Occipital lobe (tissue), 2 donors: ENCODE measurements around the gene DNAJC13. TPM values are rescaled to one million over a fixed set of nuclear protein-coding genes. Genes with fewer than 3 reads are reported as not detected.
"Not testable (repeated sequence)": the region's sequence is repeated elsewhere in the genome, so short reads cannot be mapped to it uniquely, and the experiment has no call there.

Source experiments
- DNase-seq: peaks from one replicate; lab custom pipeline; 2025; lab: John Stamatoyannopoulos, UW
- total RNA-seq: library from RNA; depleted of rRNA; stranded (reverse); fragments of >200 nt; gene quantifications from one replicate; pipeline ENCODE4 v1.2.3, GENCODE V29; 2014

DNAJC13 gene
- 80.2 TPM for total RNA-seq

- DNase-seq = peak; percentile 88
Observed at GRCh38 chr3:132416807-132417694, at the start of gene DNAJC13. DNAJC13 (plus strand) TSS chr3:132417502; CDS start chr3:132434551, 17,049 bp downstream.

DNA sequence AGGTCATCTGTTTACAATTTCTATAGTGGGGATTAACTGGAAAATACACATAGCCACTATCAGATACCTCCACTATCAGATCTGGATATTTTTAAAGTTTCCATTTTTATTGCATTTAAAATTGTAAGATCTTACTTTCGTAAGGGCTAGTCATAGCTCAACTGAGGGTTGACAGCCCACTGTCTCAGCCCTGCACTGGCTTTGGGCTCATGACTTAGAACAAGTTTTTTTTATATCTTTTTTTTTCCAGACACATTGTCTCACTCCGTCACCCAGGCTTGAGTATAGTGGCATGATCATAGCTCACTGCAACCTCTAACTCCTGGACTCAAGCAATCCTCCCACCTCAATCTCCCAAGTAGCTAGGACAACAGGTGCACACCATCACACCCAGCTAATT lies 48.8 kb upstream of the DNAJC13 start:
- no peak for DNase-seq

- no peak for DNase-seq
Observed at GRCh38 chr3:132368962-132369361, 48.3 kb upstream of the DNAJC13 start.

DNA sequence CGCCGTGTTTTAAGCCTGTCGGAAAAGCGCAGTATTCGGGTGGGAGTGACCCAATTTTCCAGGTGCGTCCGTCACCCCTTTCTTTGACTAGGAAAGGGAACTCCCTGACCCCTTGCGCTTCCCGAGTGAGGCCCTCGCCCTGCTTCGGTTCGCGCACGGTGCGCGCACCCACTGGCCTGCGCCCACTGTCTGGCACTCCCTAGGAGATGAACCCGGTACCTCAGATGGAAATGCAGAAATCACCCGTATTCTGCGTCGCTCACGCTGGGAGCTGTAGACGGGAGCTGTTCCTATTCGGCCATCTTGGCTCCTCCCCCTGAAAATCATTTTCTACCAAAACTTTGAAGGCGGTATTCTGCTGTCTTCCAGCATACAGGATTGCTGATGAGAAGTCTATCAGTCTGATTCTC lies 40.4 kb upstream of the DNAJC13 start:
- not testable (repeated sequence) for DNase-seq

GRCh38 chr3:132378048-132378762 lies 39.1 kb upstream of the DNAJC13 start:
- DNase-seq = no peak

- DNase-seq = no peak
Observed at GRCh38 chr3:132378846-132379245, 38.5 kb upstream of the DNAJC13 start.

DNA sequence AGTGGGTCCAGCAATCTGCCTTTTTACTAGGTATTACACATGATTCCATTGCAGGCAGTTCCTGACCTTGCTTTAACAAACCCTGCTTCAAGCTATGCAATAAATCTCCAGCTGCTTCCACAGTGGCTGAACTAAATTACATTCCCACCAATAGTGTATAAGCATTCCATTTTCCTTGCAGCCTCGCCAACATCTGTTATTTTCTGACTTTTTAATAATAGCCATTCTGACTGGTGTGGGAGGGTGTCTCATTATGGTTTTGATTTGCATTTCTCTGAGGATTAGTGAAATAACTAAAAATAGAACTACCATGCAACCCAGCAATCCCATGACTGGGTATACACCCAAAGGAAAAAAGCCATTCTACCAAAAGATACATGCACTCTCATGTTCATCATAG lies 36.4 kb upstream of the DNAJC13 start:
- no peak for DNase-seq

DNA sequence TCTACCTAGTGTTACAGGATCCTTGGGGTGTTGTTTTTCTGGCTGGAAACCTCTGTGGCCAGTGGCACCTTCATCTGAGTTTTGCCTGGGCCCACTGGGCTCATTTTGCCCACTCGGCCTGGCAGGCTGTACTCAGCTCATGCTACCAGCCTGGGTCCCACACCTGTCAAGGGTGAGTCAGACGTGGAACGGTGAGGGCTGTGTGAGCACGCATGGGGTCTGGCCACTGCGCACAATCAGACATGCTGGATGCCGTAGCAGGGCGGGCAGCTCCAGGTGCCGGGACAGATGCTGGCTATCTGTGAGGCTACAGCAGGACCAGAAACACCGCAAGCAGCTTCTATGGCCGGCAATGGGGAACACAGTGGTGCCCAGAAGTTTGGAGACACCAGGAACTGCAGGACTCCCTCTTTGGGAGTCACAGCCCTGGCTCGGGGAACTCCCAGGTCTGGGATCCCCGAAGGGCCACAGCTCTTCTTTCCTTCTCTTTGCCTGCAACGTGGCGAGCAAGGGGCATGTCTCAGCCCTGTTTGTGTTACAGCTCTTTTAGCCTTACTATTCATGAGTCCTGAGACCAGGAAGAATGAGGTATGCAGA lies 35.9 kb upstream of the DNAJC13 start:
- no peak for DNase-seq

- no peak for DNase-seq
Observed at GRCh38 chr3:132382267-132382666, 35.0 kb upstream of the DNAJC13 start.

- DNase-seq = no peak
Observed at GRCh38 chr3:132382688-132383194, 34.6 kb upstream of the DNAJC13 start.

DNA sequence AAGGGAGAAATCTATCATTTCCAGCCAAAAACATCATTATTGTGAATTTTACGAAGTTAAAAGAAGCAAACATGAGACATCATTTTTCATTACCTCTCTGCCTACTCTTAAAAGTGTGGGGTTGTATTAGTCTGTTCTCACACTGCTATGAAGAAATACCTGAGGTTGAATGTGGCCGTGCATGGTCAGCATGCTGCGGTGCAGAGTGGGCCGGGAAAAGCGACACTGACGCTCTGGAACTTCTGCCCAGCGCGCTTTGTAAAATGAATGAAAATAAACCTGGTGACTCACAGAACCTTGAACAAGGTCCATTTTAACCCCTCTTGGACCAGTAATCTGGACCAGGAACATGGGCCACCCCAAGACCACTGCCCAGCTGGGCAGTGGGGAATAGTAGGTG lies 31.0 kb upstream of the DNAJC13 start:
- no peak for DNase-seq

DNA sequence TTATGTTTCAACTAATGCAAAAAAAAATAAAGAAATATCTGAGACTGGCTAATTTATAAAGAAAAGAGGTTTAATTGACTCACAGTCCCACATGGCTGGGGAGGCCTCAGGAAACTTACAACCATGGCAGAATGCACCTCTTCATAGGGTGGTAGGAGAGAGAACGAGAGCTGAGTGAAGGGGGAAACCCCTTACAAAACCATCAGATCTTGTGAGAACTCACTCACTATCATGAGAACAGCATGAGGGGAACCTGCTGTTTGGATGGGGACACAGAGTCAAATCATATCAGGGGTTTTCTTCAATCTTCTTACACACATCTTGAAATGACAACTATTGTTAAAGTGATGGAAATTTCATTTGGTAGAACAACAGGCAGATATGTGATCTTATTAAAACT lies 24.6 kb upstream of the DNAJC13 start:
- not testable (repeated sequence) for DNase-seq

DNA sequence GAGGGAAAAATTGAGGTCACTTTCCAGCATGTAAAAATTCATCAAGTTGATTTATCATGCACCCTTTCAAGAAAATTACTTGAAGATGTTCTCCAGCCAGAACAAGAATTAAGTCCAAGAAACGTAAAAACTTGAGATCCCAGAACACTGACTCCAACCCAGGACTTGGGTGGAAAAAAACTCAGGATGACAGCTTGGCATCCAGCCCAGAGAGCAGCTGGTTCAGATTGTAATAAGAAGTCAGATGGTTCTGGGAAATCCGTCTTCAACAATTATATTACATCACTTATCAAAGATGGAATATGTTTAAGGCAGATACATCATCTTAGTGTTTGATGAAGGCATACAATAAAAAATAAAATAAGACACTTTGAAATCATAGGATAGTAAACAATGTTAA lies 23.0 kb upstream of the DNAJC13 start:
- no peak for DNase-seq

DNA sequence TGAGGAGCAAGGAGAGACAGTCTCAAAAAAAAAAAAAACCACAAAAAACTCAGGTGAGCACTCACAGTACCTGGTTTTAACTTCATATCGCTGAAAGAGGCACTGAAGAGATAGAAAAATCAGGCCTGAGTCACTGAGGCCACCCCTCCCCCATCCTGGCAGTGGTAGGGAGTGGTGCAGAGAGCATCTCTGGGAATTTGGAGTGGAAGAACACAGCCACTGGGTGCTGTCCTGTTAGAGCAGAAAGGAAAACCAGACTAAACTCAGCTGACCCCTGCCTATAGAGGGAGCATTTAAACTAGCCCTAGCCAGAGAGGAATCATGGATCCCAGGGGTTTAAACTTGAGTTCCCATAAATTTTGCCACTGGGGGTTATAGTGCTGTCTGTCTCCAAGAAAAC lies 22.2 kb upstream of the DNAJC13 start:
- DNase-seq = no peak

DNA sequence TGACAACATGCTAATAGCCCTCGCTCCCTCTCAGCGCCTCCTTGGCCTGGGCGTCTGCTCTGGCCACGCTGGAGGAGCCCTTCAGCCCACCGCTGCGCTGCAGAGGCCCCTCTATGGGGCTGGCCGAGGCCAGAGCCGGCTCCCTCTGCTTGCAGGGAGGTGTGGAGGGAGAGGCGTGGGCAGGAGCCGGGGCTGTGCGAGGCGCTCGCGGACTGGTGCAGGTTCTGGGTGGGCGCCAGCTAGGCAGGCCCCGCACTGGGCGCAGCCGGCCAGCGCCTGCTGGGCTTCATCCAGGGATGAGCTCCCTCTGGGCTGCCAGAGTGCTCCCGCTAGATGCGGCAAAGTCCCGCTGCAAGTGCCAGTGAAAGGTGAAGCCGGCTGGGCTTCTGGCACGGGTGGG lies 21.0 kb upstream of the DNAJC13 start:
- no peak for DNase-seq

GRCh38 chr3:132396776-132397175 lies 20.5 kb upstream of the DNAJC13 start:
- not testable (repeated sequence) for DNase-seq

DNA sequence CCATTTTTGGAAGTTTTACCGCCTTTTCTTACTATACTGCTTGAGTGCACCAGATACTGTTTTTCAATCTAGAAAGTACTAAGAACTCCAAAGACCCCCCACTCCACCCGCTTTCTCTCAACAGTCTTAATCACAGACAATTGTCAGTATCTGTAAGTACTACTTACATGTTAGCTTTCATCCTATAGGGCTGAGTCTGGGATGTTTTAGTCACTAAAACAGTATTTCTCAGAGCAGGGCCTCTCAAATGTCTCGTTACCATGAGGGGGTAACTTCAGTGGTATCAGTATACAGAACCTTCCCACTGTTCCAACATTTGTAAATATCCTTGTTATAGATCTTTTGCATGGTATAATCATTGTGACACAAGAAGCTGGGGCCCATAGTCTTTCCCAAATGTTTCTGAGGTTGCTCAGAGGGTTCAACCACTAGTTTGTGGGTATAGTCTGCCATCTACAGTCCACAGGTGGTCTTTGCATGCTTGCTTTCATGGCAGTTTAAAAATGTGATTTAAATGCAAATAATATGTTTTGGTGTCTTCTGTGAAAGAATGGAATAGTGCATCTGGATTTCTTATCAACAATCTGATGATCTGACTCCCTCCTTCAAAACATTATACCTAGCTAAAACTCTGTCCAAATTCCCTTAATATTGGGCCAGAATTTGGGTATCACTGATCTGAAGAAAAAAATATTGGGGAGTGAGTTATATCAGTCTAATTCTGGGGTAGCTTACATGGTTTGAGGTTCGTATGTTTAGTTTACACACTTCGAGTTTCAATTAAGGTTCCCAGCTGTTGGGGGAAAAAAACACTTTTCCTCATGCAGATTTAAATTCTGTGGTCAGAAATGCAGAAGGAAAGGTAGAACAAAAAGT lies 18.0 kb upstream of the DNAJC13 start:
- peak; percentile 1 for DNase-seq

- no peak for DNase-seq
Observed at GRCh38 chr3:132401255-132401654, 16.0 kb upstream of the DNAJC13 start.

GRCh38 chr3:132404276-132404675 lies 13.0 kb upstream of the DNAJC13 start:
- DNase-seq = no peak

DNA sequence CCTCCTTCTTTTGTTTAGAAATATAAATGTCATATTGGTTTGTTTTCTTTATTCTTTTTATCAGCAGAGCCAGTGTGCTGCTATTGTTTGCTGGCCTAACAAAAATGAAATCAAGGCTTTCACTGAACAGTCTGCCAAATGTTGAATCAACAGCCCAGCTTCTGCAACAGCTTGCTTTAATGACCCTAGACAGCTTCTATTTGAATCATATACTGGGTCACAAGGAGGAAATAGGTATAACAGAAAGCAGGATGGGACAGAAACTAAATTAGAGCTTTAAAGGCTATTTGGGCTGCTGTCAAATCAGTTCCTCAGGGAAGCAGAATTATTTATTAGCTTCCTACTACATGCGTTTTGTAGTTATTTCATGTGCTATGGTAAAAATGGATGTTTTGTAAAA lies 12.1 kb upstream of the DNAJC13 start:
- DNase-seq = no peak
